C4-2B (cell line): ENCODE results near the gene ABCA4.

Experiments
- H3K27ac ChIP-seq: fragments of 450-650 bp; 2 replicates; pipeline ENCODE4 v1.5.1; 2017
- ZFX ChIP-seq: fragments of 450-650 bp; IDR thresholded peaks from 2 replicates; pipeline ENCODE4 v1.6.1; 2017
- TF ChIP-seq, protein P1 (sequence below): fragments of 450-650 bp; conservative IDR thresholded peaks from 2 replicates; pipeline ENCODE4 v1.5.1; 2017; ENCODE audit warnings: mild to moderate bottlenecking

Gene ABCA4

GRCh38 chr1:94058766-94059165 lies 62.2 kb downstream of the ABCA4 start:
- no peak for TF ChIP-seq ZFX
- TF ChIP-seq, protein P1, sequence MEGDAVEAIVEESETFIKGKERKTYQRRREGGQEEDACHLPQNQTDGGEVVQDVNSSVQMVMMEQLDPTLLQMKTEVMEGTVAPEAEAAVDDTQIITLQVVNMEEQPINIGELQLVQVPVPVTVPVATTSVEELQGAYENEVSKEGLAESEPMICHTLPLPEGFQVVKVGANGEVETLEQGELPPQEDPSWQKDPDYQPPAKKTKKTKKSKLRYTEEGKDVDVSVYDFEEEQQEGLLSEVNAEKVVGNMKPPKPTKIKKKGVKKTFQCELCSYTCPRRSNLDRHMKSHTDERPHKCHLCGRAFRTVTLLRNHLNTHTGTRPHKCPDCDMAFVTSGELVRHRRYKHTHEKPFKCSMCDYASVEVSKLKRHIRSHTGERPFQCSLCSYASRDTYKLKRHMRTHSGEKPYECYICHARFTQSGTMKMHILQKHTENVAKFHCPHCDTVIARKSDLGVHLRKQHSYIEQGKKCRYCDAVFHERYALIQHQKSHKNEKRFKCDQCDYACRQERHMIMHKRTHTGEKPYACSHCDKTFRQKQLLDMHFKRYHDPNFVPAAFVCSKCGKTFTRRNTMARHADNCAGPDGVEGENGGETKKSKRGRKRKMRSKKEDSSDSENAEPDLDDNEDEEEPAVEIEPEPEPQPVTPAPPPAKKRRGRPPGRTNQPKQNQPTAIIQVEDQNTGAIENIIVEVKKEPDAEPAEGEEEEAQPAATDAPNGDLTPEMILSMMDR = no peak
- H3K27ac ChIP-seq = no peak overlapping the region

GRCh38 chr1:94056996-94057395 lies 64.0 kb downstream of the ABCA4 start:
- no peak overlapping the region for H3K27ac ChIP-seq
- TF ChIP-seq, protein P1 = no peak
- no peak for TF ChIP-seq ZFX

- TF ChIP-seq ZFX = no peak
- TF ChIP-seq, protein P1 = no peak
- no peak overlapping the region for H3K27ac ChIP-seq
These were observed 64.8 kb downstream of the ABCA4 start for GRCh38 chr1:94056171-94056570.

- TF ChIP-seq, protein P1 = no peak
- no peak for TF ChIP-seq ZFX
- H3K27ac ChIP-seq = no peak overlapping the region
These were observed 65.4 kb downstream of the ABCA4 start for GRCh38 chr1:94055459-94056122.

DNA sequence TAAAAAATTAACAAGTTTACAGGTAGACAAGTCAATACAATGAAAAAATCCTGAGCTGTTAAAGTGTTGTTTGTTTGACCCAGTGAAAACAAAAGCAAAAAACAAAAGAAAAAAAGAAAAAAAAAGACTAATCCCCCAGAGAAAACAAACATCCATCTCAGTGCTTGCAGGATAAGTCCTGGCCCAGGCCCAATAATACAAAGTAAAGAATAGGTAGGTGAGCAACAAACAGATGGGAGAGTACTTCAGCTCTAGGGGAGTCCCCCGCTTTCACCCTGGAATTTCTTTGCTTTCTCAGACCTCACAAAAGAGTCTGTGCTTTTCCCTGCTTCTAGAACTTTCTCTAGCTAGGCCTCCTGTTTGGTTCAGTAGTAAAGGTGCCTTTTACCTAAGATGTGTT lies 70.3 kb downstream of the ABCA4 start:
- TF ChIP-seq, protein P1 = no peak
- no peak for TF ChIP-seq ZFX
- no peak overlapping the region for H3K27ac ChIP-seq

DNA sequence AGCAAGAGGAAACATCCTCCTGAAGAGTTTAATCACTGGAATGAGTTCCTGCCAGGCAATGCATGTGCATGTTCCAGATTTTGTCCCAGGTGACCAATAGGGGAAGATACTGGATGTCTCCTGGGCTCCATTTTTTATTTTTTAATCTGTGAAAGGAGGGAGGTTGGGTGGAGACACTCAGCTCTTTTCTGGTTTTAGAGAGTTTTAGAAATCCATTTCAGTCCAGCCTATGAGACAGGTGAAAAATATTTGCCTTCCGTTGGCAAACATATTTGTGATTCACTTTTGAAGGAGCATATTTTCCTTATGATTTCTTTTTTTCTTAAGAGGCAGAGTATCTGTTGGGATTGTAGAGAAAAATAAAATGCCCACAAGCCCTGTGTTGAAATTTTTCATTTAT lies 70.7 kb downstream of the ABCA4 start:
- TF ChIP-seq, protein P1 = no peak
- no peak overlapping the region for H3K27ac ChIP-seq

DNA sequence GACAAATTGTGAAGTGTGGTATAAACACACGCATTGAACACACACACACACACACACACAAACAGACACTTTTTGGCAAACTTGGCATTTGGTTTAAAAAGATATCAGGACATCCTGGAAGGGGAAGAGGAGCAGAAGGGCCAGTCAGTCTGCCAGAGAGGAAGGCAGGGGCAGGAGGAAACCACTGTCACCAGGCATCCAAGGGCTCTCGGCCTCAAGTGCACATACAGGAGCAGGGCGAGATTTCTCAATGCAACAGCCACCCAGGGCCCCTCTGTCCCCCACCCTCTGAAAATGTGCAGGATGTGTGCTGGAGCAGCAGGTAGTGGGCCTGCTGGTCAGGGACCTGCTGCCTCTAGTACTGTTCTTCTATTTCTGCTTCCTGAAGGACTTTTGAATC lies 71.2 kb downstream of the ABCA4 start:
- H3K27ac ChIP-seq = no peak overlapping the region
- TF ChIP-seq ZFX = no peak
- TF ChIP-seq, protein P1 = no peak
